ENCODE data around the gene GMCL2. TPM values are rescaled to one million over a fixed set of nuclear protein-coding genes. Genes with fewer than 3 reads are reported as not detected.

Gene GMCL2
- total RNA-seq, 1 donor from 2014 or later: not detected

DNA sequence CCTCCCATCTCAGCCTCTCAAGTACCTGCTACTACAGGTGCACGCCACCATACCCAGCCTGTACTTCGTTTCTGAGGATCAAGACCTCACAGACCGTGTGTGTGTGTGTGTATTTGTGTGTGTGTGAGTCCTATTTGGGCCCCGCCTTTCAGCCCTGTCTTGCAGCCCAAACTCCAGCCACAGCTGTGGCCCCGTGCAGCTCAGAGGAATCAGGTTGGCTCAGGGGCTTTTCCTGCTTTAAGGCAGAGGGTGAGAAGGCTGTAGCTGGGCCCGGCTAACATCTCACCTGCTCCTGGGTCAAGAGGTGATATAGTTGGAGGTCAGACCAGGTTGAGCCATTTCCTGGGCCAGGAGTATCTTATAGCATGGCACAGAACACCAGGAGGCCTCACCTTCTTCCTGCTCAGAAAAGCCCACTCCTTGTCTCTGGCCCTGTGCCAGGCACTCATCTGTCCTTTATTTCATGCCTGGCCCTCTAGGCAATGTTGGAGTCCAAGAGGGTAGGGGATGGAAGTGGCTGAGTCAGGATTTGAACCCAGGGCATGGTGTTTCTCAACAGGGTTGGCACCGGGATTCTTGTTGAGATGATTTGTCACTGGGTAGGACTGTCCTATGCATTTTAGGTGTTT, 47.1 kb upstream of the GMCL2 start:
- no peak overlapping the region for H3K27ac ChIP-seq
- H3K36me3 ChIP-seq: peaks cover 20% of the 10 kb centered on the region
- peaks cover 83% of the 10 kb centered on the region for H3K4me1 ChIP-seq
- no peaks in the 10 kb centered on the region for H3K27me3 ChIP-seq (ENCODE audit: low read depth)
- no peak for DNase-seq
- intact Hi-C loops (cut with DNase I): no loop called here
- TF ChIP-seq, protein P1, sequence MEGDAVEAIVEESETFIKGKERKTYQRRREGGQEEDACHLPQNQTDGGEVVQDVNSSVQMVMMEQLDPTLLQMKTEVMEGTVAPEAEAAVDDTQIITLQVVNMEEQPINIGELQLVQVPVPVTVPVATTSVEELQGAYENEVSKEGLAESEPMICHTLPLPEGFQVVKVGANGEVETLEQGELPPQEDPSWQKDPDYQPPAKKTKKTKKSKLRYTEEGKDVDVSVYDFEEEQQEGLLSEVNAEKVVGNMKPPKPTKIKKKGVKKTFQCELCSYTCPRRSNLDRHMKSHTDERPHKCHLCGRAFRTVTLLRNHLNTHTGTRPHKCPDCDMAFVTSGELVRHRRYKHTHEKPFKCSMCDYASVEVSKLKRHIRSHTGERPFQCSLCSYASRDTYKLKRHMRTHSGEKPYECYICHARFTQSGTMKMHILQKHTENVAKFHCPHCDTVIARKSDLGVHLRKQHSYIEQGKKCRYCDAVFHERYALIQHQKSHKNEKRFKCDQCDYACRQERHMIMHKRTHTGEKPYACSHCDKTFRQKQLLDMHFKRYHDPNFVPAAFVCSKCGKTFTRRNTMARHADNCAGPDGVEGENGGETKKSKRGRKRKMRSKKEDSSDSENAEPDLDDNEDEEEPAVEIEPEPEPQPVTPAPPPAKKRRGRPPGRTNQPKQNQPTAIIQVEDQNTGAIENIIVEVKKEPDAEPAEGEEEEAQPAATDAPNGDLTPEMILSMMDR (IDR thresholded peaks at IDR 0.05): no peak
- H3K4me3 ChIP-seq: no peak overlapping the region
- H3K9me3 ChIP-seq: no peaks in the 10 kb centered on the region
- no peak for ATAC-seq

DNA sequence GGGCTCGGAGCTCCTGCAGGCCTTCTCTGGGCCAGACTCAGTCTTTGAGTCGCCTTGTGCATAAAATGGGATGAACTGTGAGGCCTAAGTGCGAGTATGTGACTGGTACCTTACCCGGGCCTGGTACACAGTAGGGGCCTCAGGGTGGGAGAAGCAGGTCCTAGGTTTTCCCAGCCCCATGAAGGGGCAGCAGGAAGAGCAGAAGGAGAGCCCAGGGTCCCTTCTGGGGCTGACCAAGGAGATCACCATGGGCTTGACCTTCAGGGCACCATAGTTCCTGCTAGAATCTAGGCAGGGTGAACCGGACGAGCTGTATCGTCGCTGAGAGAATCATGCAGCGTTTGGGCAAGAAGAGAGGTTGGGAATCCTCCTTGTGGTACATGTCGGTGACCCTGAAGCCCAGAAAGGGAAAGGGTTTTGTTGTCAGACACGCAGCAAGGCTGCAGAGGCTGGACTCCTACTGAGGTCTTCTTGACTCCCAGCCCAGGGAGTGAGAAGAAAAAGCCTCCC, 45.8 kb upstream of the GMCL2 start:
- no peak for ATAC-seq

DNA sequence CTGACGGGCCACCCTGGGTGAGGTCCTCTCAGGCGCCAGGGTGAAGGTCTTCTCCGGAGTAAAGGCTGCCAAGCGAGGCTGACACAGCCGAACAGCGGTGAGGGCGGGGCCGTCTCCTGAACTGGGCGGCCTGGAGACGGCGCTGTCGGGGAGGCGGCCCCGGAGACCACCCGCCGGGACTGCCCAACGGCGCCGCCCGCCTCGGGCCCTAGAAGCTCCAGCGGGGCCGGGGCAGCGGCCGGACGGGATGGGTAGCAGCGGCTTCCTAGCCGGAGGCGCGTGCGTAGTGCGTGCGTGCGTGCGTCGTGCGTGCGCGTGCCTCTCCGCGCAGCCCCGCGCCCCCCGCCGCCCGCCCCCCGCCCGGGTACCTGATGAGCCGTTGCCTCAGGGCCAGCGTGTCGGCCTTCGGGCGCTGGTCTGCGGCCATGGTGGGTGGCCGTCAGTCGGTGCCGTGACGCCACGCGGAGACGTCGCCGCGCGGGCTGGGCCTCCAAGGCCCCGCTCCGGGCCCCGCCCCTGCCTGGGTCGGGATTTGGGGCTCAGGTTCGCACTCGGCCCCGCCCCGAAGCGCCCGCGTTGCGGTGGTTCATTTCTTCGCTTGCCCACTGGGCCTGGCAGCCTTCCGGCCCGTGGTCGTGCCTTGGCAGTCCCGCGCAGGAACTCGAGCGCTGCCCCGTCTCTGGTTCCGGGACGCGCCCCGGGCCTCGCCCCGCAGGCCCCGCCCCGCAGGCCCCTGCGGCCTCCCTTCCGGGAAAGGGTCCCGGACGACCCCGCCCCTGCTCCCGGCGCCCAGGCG, 45.2 kb upstream of the GMCL2 start, which contains the start of gene PHYKPL:
TSS of gene PHYKPL (minus strand) at position 679 of the 796 bp plus-strand sequence. CDS start at position 427, 252 bp downstream.
- Histone ChIP-seq H3K9me3 (no peaks in the 10 kb centered on the region), H3K4me1 (peaks cover 64% of the 10 kb centered on the region), H3K27me3 (ENCODE audit: low read depth) (no peaks in the 10 kb centered on the region), H3K27ac (peak within 1 kb of the TSS; percentile 98), H3K4me3 (peak within 1 kb of the TSS; percentile 97), H3K36me3 (peaks cover 39% of the 10 kb centered on the region)
- TF ChIP-seq, protein P1 (IDR thresholded peaks at IDR 0.05): no peak
- intact Hi-C loops (cut with DNase I): no loop called here
- DNase-seq (peak; percentile 87), ATAC-seq (peak; percentile 85 to 91)

More for the DNA sequence above, 45.8 kb upstream of the GMCL2 start:
- peaks cover 70% of the 10 kb centered on the region for H3K4me1 ChIP-seq
- peak overlapping the region; percentile 97 for H3K4me3 ChIP-seq
- TF ChIP-seq, protein P1 (IDR thresholded peaks at IDR 0.05): no peak
- no peaks in the 10 kb centered on the region for H3K9me3 ChIP-seq
- H3K27ac ChIP-seq: peak overlapping the region; percentile 98
- intact Hi-C loops (cut with DNase I): no loop called here
- peak; percentile 36 for DNase-seq
- peaks cover 32% of the 10 kb centered on the region for H3K36me3 ChIP-seq
- no peaks in the 10 kb centered on the region for H3K27me3 ChIP-seq (ENCODE audit: low read depth)

DNA sequence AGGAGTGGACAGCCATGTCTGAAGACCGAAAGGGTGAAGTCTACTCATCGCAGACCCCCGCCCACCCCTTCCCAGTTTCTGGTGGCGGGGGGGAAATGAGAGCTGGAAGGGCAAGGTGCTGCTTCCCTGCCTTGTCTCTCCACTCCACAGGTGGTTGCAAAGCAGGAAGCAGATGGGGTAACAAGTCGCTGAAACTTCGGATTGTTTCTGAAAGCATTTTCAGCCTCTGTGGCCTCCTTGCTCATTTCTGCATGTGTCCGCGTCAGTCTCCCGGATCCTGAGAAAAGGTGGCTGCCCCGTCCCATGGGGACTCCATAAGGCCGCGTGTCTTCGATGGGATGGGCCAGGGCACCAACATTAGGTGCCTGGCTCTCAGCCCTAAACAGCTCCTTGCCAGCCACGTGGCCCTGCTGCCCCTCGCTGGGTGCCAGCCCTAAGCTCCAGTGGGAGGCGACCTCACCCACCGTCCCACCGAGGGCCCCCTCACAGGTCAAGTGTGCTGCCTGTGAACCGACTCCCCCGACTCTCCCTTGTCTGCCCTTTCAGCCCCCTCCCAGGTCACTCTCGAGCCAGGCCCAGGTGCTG, 44.5 kb upstream of the GMCL2 start:
- TF ChIP-seq, protein P1 (IDR thresholded peaks at IDR 0.05): no peak
- DNase-seq (peak; percentile 28), ATAC-seq (peak; percentile 1)
- peak overlapping the region; percentile 98 for H3K27ac ChIP-seq
- peaks cover 43% of the 10 kb centered on the region for H3K36me3 ChIP-seq
- H3K4me3 ChIP-seq: peak overlapping the region; percentile 97
- peaks cover 57% of the 10 kb centered on the region for H3K4me1 ChIP-seq
- H3K9me3 ChIP-seq: no peaks in the 10 kb centered on the region
- intact Hi-C loops (cut with DNase I): no loop called here
- no peaks in the 10 kb centered on the region for H3K27me3 ChIP-seq (ENCODE audit: low read depth)

DNA sequence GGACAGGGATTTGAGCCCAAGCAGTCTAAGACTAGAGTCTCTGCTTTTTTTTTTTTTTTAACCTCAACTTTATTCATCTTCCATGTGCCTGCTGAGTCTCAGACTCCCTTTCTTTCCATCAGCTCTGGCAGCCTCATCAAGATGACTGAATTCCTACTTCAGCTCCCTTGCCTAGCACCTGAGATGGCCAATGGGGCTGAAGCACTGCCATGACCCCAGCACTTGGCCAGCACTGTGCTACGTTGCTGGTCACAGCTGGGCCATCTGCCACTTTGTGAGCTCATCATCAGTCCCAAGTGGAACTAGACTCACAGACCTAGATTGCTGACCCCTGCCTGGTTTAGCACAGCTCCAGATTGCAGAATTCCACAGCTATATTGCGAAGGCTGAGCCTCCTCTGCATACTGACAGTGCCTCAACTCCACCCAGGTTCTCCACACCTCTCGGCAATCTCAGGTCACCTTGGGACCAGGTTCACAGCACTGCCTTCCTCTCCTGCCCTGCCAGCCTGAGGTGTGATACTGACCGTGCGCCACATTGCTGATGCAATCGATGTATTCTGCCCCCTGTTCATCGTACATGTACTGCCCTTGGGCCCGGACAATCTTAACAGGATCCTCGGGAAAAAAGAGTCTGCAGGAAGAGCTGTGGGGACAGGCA, 43.8 kb upstream of the GMCL2 start:
- TF ChIP-seq, protein P1 (IDR thresholded peaks at IDR 0.05): no peak
- H3K27ac ChIP-seq: peak overlapping the region; percentile 98
- H3K4me3 ChIP-seq: peak overlapping the region; percentile 97
- H3K36me3 ChIP-seq: peaks cover 49% of the 10 kb centered on the region
- ATAC-seq (no peak), DNase-seq (peak; percentile 19)
- intact Hi-C loops (cut with DNase I): no loop called here
- H3K27me3 ChIP-seq (ENCODE audit: low read depth): no peaks in the 10 kb centered on the region
- peaks cover 51% of the 10 kb centered on the region for H3K4me1 ChIP-seq
- H3K9me3 ChIP-seq: no peaks in the 10 kb centered on the region
